Measurements from ENCODE around the gene AUH.

GRCh38 chr9:91296354-91296753, 65.4 kb downstream of the AUH start:
- TF ChIP-seq, protein P1, sequence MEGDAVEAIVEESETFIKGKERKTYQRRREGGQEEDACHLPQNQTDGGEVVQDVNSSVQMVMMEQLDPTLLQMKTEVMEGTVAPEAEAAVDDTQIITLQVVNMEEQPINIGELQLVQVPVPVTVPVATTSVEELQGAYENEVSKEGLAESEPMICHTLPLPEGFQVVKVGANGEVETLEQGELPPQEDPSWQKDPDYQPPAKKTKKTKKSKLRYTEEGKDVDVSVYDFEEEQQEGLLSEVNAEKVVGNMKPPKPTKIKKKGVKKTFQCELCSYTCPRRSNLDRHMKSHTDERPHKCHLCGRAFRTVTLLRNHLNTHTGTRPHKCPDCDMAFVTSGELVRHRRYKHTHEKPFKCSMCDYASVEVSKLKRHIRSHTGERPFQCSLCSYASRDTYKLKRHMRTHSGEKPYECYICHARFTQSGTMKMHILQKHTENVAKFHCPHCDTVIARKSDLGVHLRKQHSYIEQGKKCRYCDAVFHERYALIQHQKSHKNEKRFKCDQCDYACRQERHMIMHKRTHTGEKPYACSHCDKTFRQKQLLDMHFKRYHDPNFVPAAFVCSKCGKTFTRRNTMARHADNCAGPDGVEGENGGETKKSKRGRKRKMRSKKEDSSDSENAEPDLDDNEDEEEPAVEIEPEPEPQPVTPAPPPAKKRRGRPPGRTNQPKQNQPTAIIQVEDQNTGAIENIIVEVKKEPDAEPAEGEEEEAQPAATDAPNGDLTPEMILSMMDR (IDR thresholded peaks at IDR 0.05) = no peak
- TF ChIP-seq POLR2A (IDR thresholded peaks at IDR 0.05) = no peak

All from Peyer's patch (tissue), 4 donors.